NCI-H2029 (cell line): ENCODE measurements around the gene NT5DC1.
"Not testable (repeated sequence)": the region's sequence is repeated elsewhere in the genome, so short reads cannot be mapped to it uniquely, and the experiment has no call there.

Source experiments
- DNase-seq: peaks from one replicate; lab custom pipeline; 2025; lab: John Stamatoyannopoulos, UW

Gene NT5DC1

DNA sequence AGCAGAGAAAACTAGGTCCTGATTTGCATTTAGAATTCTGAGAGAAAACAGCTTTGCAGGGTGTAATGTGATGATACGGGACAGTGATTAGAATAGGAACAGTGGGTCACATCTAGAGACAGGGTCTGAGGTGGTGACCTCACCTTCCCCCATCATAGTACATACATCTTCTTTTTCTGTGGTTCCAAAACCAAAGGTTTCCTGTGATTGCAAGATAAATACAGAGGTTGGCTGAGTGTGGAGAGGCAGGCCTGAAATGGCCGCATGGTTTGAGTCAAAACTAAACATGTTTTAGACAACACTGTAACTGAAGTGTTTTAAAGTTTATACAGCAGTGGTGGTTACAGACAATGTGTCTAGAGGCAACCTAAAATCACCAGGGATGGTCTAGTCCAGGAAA lies 10.4 kb upstream of the NT5DC1 start:
- no peak for DNase-seq

DNA sequence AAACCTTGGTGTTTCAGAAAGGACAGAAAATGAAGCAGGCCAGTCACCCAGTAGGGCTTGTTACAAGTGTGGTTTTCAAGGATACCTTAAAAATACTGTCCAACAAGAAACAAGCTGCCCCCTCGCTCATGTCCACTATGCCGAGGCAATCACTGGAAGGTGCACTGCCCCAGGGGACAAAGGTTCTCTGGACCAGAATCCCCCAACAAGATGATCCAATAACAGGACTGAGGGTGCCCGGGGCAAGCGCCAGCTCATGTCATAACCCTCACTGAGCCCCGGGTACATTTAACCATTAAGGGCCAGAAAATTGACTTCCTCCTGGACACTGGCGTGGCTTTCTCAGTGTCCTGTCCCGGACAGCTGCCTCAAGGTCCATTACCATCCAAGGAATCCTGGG lies 6.6 kb upstream of the NT5DC1 start:
- no peak for DNase-seq

DNA sequence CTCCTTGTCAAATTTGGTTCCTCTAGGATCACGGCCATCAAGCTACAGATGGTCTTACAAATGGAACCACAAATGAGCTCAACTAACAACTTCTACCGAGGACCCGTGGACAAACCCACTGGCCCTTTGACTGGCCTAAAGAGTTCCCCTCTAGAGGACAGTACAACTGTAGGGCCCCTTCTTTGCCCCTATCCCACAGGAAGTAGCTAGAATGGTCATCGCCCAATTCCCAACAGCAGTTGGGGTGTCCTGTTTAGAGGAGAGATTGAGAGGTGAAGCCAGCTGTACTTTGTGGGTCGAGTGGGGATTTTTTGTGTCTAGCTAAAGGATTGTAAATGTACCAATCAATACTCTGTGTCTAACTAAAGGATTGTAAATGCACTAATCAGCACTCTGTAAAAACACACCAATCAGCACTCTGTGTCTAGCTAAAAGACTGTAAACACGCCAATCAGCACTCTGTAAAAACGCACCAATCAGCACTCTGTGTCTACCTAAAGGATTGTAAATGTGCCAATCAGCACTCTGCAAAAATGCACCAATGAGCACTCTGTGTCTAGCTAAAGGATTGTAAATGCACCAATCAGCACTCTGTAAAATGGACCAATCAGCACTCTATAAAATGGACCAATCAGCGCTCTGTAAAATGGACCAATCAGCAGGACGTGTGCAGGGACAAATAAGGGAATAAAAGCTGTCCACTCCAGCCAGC lies 4.4 kb upstream of the NT5DC1 start:
- not testable (repeated sequence) for DNase-seq

DNA sequence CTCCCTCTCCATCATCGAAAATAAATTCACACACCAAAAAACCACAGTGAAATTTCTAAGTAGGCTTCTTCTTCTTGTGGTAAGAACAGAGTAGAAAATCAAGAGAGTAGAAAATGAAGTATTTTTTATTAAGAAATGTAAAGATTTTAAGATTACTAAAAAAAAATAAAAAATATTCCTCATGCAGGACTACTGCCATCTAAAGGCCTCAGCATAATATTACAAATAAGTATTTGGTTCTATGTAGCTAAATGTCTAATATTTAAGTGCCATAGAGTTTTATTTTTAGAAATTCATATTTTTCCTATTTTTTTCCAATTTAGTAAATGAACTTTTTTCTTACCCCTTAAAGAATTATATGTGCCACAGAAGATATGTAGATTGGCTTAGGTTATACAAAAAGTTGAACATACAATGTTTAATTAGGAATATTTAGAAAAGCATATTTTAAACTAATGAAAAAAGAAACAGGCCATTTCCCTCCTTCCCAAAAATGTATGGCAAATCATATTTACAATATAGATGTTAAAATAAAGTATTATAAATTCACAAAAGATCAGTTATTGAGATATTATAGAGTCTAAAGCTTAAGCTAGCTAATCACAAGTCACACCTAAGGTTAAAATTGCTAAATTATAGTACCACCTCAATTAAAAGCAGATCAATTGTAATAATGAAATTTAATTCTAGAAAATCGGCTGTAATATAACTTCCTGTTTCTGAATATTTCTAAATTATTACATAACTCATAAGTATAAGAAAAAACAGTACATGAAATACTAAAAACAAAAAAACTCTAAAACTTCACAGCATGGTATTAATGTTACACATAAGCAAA lies 3.5 kb upstream of the NT5DC1 start:
- no peak for DNase-seq

DNA sequence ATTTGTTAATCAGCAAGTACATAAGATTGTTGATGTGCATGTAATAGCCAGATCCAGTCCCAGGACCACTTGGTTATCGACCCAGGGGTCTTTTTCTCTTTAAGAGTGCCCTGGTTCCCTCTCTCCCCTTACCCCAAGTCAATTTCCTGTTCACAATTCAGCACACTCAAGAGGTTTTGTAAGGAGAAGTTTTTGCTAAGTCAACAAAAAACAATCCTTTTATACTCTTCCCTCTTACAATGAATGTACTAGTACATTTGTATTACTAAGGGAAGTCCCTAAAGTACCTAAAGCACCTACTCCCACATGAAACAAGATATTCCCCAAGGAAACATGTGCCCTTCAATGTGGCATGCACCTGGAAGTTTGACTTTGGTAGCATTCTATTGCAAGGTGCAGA lies 1.6 kb upstream of the NT5DC1 start:
- DNase-seq = no peak

DNA sequence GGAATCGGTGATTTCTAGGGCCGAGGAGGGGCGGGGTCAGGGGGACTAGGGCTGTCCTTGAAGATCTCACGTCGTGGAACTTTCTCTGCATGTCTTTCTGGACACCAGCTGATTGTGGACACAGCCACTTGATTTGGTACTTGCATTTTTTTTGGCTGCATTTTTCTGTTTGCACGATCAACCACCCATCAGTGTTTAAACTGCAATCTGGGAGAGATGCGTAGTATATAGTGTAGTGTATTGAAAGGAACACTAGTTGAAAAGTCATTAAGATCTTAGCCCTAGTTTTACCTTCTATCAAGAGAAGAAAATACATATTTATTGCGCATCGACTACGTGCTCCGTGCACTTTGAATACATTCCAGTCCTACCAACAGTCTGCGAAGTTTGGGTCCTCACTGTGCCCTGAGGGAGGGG lies 657 bp downstream of the NT5DC1 start:
- no peak for DNase-seq

DNA sequence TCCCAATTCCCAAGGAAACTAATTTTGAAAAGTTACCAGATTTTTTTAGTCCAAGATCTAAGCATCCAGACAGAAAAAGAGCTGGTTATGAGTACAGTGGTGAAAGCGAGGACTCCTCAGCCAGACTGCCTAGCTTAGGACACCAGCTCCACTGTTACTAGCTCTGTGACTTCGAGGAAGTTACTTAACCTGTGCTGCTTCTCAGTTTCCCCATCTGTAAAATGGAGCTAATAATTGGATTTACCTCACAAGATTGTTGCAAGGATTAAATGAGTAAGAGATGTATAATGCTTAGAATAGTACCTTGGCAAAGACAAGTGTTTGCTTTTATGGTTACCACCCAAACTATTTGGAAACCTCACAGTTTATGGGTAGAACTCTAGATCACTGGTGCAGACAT lies 1.1 kb downstream of the NT5DC1 start:
- DNase-seq = no peak

DNA sequence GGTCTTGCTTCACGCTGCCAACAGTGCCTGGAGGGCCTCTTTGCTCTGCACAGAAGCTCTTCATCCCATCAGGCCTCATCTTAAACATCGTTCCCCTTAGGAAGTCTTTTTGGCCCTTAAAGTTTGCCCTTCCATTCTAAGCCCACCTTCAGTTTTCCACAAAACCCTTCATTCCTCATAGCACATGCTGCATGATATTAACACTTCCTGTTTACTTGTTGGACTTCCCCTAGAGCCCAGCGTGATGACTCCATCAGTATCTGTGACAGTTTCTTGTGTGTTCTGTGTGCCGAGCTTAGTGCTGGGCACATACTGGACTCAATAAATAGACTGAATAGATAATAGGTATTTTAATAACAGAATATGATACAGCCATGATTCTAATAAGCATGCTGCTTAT lies 2.2 kb downstream of the NT5DC1 start:
- DNase-seq = no peak

DNA sequence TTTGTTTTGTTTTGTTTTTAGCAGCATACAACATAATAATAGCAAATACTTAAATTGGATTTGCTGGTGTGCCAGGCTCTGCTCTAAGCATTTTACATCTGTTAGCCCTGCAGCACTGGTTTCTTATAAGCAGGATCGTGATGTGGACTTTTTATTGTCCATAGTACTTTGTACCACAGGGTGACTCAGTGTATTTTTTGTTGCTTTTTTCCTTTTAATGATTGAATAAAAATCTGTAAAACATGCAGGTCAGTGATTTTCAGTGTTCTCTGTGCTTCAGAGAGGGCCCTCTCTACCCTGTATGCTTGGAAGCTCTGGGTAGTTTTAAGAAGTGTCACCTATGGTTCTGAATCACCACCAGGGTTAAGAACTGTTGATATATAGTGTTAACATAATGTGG lies 4.0 kb downstream of the NT5DC1 start:
- DNase-seq = no peak

DNA sequence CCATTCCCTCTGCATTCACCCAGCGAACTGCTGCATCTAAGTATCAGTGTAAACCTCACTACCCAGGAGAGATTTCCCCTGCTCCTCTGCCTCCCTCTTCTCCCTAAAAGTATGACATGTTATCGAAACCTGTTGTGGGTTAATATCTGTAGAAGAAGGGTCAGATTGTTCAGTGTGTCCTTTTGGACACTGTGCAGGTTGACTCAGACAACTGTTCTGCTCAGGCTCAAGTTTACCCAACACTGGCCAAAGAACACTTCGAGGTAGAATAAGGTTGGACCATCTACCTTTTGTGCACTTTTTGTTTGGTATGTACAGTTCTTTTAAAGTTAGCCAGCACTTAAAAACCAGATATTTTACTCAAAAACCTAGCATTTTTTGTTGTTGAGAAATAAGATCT lies 4.6 kb downstream of the NT5DC1 start:
- DNase-seq = no peak

DNA sequence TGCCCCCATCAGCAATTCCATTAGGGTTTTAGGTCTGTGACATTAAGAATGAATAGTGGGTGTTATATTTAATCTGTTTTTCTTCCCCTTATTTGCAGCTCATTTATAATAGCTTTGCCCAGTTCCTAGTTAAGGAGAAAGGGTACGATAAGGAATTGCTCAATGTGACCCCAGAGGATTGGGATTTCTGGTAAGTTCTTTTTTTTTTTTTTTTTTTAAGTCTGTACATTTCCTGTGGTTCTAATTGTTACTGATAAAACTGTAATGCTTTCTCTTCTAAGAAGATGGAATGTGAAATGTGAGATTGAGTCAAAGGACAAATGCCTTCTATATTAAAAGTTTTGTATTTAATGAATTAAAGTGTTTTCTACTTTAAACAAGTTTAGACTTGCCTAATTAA lies 5.5 kb downstream of the NT5DC1 start:
- no peak for DNase-seq

DNA sequence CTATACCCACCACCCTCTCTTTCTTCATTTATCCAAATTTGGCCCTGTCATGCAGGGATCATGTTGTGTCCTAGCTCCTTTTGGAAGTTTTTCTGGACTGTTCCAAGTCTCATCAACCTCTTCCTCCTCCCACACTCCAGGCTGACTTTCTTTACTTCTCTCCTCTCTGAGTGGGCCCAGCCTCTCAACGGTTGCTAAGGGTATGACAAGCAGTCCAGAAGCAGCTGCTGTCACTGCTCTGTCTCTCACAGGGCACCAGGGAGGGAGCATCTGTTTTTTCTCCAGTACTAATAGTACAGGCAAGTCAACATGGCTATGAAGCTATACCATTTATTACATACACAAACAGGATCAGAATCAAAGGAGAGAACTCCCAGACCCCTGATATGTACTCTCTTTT lies 8.2 kb downstream of the NT5DC1 start:
- DNase-seq = no peak

DNA sequence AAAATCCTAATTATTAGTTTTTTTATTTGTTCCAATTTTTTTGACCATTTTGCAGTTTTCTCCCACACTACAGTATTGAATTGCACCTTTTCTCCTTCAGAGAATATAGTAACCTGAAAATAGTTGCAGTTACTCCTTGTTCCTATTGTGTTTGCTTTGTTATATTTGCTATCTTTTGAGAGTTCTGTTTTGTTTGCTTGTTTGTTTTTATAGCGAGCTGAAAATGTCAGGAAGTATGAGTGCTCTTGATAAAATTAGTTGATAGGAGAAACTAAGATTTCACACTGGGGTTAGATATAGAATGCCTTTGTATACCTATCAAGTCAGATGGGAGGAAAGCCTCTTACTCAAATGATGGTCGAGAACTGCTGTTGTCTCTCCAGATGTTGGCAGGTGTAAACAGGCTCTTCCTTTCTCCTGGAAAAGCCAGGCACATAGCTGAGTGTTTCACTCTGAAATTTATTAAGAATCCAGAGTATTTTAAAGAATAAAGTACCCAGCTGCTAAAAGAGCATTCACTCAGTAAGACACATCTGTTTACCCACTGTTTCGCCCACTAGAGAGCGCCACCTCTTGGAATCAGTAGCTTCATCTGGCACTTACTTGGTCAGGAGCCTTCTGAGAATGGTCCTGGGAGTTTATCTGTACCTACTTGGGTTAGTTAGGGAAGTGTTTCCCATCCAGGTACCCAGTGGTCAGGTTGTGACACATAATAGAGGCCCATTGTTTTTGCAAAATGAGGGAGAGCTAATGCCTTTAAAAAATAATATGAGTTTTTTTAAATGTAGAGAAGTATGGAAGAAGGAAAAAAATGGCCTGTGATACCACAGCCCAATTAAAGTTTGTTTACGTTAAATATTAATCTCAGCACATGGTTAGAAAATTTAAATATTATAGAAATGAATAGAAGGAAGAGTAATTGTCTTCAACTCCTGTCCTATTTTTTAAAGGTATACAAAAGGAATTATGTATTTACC lies 11.2 kb downstream of the NT5DC1 start:
- no peak for DNase-seq

DNA sequence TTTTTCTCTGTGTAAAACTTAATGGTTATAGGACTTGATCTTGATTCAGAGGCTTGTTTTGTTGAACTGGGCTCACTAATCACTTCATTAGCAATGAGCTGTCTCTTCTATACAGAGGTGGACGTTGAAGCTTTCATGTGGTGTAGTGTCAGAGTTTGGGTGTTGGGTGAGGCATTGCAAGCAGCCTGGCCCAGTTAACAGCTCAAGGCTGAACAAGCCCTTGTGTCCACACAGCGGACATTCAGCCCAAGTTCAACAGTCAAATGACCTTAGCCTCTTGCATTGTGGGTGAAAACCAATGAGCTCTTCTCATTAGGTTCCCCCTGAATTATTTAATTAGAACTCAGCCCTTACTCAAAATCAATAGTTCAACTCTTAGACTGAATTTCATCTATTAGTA lies 12.7 kb downstream of the NT5DC1 start:
- DNase-seq = no peak

DNA sequence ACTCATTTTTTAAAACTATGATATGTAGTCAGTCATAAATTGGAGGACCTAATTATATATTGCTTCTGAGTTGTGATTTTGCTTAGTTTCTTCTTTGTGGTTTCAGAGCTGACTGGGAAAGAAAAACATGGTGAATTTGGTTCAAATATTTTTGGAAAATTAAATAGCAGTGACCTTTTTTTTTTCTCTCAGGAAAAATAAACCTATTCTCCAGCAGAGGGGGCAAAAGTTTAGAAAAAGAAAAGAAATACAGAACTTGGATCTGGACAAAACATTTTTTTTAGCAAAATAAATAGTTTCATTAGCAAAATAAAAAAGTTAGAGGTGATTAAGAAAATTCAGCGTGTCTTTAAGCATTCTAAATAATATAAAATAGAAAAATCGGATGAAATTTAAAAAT lies 15.1 kb downstream of the NT5DC1 start:
- no peak for DNase-seq

DNA sequence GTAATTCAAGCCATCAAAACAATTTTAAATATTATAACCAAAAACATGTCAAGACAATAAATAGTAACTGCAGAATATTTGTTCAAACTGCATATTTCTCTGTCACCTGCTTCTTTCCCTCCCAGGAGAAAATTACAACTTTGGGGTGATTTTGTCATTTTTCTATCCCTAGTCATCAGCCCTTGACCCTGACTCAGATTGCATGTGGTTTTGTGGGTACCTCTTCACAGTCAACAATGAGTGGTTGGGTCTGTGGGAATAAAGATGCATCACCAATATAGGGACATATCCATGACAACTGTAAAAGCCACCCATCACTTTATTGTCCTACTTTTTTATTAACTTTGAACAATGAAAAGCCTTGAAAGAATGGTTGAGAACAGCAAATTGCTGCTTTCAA lies 18.0 kb downstream of the NT5DC1 start:
- no peak for DNase-seq

DNA sequence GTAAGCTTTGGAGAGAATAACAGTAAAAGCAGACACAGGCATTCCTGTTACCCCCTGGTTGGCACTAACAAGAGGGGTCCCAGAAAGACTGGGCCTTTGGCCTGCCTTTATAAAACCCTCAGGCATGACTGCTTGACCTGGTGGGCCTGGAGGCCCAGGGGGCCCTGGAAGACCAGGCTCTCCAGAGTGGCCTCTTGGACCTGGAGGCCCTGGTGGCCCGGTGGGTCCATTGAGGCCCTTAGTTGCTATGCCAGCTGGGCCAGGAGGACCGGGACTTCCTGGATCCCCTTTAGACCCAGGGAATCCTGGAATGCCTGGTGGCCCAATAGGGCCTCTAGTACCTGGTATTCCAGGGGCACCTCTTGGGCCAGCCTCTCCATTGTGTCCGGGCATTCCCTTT lies 19.8 kb downstream of the NT5DC1 start:
- no peak for DNase-seq

DNA sequence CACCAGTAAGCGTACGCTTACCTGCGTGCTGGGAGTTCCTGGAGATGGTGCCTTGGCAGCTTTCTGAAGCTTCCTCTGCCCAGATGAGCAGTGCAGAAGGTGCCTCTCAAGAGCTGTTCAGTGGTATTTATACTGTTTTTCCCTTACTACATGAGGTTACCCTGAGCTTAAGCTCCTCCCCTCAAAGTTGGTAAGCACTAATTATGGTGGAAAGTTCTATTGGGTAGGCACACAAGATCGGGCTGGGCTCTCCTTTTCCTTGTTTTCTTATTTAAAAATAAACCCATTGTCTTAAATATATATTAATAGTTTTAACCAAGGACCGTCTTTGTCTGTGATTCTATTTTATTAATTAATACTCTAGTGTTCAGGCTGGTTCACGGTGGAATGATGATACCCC lies 25.4 kb downstream of the NT5DC1 start, which contains the start of gene COL10A1:
Gene COL10A1, minus strand, starts transcription at position 101 of the 400 bp plus-strand sequence. CDS start 640 bp downstream, outside the sequence.
- DNase-seq = no peak

DNA sequence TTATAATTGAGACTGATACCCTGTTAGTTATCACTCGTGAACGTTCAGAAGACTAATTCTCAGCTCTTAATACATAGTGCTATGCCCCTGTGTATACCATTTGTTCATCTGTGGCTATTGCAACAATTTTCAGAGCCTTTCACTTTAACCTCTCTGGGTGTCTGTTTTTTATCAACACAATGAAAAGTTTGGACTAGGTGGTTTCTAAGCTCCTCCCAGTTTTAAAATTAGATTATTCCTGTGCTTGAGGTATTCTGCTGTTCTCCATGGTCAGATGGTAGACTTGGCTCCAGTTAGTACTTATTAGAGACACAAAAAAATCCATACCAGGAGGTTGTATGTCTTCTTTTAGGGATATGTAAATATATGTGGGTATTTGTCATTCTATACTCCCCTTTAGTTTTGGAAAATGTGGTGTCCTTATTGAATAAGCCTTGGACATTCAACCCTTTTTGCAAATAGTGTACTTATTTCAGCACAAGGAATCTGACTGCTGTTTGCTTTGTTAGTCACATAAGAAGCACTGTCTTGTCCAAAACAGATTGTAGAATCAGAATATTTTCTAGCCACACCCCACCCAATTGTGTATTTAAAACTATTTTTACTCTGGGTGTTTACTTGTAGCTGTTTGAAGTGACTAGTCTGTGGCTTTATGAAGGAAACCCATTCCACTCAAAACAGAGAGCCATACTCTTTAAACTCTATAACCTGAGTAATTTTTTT lies 27.3 kb downstream of the NT5DC1 start:
- DNase-seq = no peak

DNA sequence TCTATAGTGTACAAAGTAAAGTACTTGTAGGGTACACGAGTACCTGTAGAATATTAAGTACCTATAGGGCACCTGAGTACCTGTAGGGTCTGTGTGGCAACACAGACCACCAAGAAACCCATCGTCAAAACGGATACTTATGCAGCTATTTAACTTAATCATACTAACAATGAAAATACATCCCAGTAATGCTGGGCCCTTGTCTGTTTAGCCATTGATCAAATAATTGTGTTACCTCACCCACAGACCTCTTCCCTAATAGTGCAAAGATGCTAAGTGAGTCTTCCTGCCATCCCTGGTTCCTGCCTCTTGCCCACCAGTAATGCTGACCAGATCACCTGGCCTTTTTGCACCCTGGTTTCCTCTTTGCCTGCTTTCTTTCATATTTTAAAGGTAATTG lies 32.8 kb downstream of the NT5DC1 start:
- no peak for DNase-seq

DNA sequence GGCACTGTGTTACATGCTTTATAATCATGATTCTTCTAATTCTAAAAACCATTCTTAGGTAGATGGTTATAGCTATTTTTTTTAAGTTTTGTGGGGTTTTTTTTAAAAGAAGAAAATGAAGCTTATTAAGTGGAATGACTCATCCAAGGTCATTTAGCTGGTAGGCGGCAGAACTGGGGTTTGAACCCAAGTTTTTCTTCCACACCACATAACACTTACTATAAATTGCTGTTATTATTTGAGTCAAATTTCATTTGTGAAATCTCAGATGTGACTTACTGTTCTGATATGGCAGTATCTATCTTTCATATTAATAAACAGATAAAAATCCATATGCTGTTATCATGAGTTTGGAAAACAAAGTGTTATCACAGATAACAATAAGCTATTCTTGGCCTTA lies 35.7 kb downstream of the NT5DC1 start:
- DNase-seq = no peak

DNA sequence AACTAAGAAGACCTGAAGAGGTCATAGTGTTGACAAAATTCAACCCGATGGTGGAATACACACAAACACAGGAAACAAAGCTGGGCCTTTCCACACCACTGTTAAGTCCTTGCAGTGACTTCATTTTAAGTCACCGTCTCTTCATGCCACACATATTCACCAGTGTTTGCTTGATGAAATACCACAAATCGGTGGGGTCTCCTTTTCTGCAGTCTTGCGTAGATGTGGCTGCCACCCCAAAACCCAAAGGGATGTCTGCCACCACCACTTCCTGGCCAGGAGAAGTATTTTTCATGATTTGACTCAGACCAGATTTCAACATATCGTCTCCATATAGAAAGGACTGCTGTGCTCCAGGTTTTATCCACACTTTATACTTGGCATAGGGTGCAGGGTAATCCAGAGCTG lies 36.3 kb downstream of the NT5DC1 start:
- DNase-seq = no peak
